ENCODE measurements around the gene MINK1. TPM values are rescaled to one million over a fixed set of nuclear protein-coding genes. Genes with fewer than 3 reads are reported as not detected.
"Not testable (repeated sequence)": the region's sequence is repeated elsewhere in the genome, so short reads cannot be mapped to it uniquely, and the experiment has no call there.

Gene MINK1
- total RNA-seq, 1 experiment from 2014 or later, result 76.1 TPM

DNA sequence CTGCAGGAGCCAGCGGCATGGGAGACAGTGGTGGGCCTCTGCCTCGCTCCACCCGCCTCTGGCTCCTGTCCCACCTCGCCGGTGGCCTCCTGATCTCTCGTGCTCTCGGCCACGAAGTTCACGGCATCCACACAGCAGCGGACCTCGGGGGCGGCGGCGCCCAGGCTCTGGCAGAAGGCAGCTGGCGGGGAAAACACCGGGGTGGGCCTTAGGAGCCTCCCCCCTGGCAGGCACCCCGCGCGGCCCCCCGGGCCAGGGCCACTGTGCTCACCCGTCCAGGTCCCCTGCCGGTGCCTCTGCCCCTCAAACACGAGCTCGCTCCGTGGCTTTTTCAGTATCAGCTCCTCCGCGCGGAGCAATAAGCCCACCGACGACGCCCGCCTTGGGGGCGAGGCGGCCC lies 65.8 kb downstream of the MINK1 start:
- no peak for DNase-seq (ENCODE audit: low spot score)

DNA sequence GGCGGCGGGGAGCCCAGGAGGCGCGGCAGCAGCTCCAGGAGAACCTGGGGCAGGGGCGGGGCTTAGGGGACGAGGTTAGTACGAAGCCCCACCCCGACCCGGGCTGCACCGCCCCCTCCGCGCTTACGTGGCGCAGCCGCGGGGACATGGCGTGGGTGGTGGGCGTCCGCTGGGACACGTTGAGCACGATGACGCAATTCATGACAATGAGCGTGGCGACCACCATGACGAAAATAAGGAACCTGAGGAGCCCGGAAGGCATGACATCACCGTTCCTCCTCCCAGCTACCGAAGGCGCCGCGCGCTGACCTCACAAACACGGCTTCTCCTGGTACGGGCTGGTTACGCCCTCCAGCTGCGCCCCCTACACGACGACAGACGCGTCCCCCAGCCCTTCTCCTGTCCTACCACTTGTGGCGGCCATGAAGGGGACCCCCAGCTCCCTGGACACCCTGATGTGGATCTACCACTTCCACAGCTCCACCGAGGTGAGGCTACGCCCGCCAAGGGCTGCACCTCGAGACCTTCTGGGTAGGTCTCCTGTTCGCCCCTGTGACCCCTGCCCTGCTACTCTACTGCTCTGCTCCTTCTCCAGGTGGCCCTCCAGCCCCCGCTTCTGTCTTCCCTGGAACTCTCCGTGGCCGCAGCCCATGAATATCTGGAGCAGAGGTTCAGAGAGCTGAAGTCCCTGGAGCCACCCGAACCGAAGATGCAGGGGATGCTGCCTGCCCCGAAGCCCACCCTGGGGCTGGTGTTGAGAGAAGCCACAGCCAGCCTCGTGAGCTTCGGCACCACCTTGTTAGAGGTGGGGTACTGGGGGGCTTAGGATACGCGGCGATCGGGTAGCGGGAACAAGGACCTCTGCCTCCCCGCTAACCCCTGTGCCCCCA lies 66.4 kb downstream of the MINK1 start, which contains the start of gene C17orf107:
Gene C17orf107 (plus strand): TSS at position 196 of the 890 bp plus-strand sequence. CDS start 227 bp downstream, at position 423.
- no peak for DNase-seq (ENCODE audit: low spot score)

DNA sequence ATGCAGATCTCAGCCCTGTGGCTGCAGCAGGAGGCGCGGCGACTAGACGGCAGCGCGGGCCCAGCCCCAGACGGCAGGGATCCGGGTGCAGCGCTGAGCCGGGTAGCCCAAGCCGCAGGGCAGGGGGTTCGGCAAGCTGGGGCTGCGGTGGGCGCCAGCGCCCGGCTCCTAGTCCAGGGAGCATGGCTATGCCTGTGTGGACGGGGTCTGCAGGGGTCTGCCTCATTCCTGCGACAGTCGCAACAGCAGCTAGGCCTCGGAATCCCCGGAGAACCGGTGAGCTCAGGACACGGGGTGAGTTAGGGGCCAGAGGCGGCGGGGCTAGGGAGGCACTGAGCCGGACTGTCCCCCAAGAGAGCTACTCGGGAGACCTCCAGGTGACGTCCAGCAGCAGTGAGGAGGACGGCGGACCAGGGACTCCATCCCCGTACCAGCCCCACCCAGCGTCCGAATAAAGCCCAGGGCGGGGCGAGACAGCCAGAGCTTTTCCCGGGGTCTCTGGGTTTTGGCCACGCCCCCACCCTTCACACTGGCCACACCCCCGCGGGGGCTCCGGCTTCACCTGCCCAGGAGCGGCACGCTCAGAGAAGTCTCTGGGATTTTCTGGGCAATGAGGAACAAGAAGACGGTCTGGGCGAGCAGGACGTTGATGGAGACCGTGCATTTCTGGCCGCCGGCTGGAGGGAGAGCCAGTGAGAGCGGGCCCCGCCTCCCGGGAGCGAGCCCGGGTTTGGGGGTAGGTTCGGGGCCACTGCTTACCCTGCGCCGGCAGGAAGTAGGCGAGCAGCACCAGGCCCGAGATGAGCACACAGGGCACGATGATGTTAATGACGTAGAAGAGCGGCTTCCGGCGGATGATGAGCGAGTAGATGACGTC lies 67.3 kb downstream of the MINK1 start:
- DNase-seq (ENCODE audit: low spot score), result no peak

DNA sequence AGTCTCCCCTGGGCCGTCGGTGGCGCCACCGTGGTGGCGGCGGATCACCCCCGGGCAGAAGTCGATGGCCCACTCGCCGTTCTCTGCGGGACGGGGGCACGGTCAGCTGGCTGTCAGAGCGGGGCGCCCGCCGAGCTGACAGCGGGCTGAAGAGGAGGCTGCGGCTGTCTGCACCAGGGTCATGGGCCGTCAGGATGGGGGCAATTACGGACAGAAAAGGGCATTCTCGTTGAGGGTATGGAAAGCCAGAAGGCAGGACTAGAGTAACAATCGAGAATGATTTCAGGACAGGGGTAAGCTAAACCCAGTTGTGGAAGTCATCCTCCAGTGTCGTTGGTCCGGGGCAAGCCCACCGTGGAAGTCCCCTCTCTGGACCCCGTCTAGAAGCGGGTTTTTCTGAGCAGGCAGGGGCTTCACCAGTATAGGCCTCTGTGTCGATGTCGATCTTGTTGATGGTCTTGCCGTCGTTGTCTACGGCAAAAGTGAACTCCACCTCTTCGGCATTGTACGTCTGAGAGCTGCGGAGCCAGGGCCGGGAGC lies 68.0 kb downstream of the MINK1 start:
- DNase-seq (ENCODE audit: low spot score), result no peak

DNA sequence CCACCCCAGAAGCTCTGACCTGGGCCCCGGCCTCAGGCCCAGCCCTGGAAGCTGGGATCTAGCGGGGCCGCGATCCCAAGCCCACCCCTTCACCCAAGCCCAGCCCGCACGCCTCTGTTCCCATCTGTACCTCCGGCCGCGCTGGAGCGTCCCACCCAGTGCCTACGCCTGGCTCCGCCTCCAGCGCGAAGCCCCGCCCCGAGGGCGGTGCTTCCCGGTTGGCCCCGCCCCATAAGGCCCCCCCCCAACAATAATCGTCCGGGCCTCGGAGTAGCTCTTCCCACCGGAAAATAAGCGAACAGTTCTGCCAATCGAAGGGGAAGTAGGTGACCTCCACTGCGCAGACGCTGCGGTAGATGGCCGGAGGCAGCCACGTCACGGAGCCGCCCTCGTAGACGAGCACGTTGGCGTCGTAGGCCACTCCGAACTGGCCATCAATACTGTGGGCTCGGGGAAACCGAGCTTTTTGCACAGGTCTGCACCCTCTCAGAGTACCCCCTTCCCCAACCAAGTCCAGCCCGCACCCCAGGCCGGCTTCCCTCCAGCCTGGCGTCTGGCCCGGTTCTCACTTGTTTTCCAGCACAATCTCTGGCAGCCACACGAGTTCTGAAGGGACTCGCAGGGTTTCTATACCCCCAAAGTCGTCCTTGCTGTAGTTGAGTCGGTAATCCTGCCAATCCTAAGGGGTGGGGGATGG lies 68.7 kb downstream of the MINK1 start:
- no peak for DNase-seq (ENCODE audit: low spot score)

DNA sequence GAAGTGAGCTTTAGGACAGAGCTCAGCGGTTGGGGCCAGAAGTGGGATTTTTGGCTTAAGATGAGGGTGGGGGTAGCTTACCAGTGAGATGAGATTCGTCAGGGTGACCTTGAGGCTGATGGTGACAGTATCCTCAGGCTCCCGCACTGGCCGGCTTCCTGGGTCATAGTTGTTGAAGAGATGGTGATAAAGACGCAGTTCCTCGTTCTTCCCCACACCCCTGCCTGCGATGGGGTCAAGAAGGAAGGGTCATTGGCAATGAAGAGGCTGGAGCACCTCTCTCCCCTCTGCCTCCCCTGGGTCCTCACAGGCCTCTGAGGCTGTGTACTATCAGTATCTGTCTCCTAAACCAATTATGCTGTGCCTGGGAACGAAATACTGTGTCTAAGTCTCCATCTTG lies 69.4 kb downstream of the MINK1 start:
- DNase-seq (ENCODE audit: low spot score), result no peak

DNA sequence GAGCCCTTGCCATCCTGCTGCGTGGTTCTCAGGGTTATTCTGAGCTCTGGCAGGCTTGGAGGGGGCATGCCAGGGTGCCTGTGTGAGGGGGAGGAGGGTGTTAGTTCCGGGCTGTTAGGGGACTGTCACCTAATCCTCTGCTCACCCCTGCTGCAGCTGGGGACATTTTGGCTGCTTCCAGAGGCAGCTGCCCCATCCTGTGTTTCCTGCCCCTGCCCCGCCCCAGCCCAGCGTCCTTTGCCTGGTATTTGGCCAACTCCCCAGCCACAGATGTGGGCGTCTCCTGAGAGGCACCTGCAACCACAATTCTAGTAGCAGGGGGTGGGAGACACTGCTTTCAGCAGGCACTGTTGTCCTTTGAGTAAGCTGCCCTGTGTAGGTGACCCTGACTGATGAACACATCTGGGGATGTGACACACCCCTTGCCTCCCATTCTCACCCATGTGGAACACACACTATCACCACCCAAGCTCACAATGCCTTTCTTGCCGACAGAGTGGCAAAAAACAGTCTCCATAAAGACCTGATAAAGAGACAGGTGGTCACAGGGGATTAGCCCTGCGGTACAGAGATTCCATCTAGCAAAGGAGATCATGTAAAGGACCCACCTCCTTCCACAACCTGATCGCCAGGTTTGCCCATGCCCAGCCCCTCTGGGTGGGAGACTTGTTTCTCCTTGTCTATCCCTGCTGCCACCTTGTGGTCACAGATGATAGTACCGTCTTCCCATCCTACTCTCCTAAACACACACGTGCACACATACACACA lies 70.1 kb downstream of the MINK1 start, which contains the start of gene CHRNE:
Gene CHRNE (minus strand): TSS at position 48 of the 768 bp plus-strand sequence. CDS start 35 bp downstream, at position 13.
- DNase-seq (ENCODE audit: low spot score), result peak; percentile 82

DNA sequence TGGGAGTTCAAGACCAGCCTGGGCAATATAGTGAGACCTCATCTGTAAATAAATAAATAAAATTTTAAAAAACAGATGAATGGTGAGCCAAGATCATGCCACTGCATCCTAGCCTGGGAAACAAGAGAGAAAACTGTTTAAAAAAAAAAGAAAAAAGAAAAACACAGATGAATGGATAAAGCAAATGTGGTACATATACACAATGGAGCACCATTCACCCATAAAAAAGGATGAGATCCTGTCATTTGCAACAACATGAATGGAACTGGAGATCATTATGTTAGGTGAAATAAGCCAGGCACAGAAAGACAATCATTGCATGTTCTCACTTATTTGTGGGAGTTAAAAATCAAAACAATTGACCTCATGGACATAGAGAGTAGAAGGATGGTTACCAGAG lies 73.5 kb downstream of the MINK1 start:
- DNase-seq (ENCODE audit: low spot score), result not testable (repeated sequence)

DNA sequence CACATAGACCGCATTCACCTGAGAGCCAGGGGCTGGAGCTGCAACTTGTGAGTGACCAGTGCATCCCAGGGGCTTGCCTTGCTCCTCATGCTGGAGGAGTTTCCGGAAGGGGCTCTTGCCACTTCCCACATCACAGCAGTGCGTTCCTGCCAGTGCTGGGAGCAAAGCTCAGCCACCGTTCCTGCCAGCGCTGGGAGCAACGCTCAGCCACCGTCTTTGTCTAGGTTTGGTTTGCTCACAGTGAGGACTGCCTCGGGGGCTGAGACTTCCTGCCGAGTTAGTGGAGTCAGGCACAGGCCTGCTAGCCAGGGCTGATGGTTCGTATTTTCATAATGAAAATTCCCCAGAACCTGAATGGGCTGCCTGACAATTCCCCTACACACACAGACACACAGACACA lies 75.2 kb downstream of the MINK1 start:
- no peak for DNase-seq (ENCODE audit: low spot score)

DNA sequence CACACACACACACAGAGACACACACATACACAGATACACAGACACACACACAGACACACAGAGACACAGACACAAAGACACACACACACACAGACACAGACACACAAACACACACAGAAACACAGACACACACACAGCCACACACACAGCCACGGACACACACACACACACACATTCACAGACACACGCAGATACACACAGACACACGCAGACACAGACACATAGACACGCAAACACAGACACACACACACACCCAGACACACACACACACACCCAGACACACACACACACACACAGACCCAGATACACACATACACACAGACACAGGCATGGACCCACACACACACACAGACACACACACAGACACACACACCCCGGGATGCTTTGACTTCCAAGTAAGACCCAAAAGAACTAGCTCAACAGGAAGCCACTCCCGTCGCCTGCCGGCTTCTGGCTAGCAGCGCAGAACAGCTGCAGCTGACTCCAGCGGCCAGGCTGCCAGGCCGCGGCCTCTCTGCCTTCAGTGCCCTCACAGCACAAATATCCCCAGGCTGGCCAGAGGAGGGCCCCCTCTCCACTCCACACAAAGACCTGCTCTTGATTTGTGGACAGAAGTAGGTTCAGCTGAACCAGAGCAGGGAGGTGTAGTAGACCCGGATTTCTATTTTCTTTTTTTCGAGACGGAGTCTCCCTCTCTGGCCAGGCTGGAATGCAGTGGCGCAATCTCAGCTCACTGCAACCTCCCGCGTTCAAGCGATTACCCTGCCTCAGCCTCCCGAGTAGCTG lies 75.8 kb downstream of the MINK1 start:
- DNase-seq (ENCODE audit: low spot score), result peak; percentile 82

DNA sequence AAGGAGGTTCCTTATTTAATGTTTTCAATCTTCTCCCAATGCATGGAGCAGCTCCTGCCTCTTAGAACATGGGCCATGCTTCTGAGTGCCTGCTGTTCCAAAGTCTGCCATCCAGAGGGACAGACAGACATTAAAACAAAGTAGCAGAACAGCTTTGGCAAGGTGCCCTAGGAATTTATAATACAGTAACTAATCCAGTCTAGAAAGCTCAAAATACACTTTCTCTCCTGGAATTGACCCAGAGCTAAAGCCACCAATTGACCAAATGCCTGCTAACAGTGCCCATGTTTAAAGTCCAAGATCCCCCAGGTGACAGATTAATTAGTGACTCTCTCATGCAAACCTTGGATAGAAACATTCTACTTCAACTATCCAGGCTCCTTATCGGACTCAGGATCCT lies 80.9 kb downstream of the MINK1 start:
- peak; percentile 35 for DNase-seq (ENCODE audit: low spot score)

DNA sequence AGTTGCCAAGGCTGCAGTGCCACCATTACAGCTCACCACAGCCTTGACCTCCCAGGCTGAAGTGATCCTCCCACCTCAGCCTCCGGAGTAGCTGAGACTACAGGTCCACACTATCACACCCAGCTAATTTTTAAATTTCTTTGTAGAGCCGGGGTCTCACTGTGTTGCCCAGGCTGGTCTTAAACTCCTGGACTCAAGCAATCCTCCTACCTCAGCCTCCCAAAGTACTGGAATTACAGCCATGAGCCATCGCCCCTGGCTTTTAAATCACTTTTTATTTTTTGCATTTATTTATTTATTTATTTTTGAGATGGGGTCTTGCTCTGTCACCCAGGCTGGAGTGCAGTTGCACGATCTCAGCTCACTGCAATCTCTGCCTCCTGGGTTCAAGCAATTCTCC lies 81.4 kb downstream of the MINK1 start:
- DNase-seq (ENCODE audit: low spot score), result not testable (repeated sequence)

DNA sequence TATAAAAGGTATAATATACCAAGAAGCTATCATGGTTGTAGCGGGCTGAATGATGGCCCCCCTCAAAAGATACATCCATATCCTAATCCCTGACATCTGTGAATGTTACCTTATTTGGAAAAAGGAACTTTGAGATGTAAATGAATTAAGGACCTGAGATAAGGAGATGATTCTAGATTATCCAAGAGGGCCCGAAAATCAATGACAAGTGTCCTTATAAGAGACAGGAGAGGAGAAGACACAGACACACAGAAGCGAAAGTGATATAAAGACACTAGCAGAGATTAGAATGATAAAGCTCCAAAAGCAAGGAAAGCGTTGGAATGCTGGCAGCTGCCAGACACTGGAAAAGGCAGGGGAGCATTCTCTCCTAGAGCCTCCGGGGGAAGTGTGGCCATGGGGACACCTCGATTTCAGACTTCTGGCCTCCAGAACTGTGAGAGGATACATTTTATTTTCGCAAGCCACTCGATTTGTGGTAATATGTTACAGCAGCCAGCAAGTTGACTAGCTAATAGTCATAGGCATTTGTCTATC lies 86.4 kb downstream of the MINK1 start:
- DNase-seq (ENCODE audit: low spot score), result no peak

DNA sequence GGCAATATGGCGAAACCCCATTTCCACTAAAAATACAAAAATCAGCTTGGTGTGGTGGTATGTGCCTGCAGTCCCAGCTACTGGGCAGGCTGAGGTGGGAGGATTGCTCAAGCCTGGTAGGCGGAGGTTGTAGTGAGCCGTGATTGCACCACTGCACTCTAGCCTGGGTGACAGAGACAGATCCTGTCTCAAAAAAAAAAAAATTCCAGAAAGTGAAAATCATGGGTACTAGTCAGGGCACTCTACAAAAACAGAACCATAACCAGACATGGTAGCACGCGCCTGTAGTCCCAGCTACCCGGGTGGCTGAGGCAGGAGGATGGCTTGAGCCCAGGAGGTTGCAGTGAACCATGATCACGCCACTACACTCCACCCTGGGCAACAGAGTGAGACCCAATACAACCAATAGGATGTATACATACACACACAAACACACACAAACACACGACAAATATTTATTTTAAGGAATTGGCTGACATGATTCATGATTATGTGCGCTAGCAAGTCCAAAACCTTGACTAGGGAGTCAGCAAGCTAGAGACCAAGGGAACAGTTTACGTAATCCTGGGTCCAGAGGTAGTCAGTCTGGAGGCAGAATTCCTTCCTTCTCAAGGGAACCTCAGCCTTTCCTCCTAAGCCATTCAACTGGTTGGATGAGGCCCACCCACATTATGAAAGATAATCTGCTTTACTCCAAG lies 87.4 kb downstream of the MINK1 start:
- no peak for DNase-seq (ENCODE audit: low spot score)

DNA sequence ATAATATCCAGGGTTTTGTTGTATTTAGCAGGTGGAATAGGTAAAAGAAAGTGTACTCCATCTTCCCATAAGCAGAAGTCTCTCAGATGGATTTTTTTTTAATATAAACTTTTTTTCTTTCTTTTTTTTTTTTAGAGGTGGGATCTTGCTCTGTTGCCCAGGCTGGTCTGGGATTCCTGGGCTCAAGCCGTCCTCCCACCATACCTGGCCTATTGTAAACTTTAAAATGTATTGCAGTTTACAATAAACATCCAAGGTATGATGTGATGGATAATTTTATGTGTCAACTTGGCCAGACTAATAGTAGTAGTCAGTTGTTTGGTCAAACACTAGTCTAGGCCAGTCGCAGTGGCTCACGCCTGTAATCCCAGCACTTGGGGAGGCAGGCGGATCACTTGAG lies 88.2 kb downstream of the MINK1 start:
- no peak for DNase-seq (ENCODE audit: low spot score)

DNA sequence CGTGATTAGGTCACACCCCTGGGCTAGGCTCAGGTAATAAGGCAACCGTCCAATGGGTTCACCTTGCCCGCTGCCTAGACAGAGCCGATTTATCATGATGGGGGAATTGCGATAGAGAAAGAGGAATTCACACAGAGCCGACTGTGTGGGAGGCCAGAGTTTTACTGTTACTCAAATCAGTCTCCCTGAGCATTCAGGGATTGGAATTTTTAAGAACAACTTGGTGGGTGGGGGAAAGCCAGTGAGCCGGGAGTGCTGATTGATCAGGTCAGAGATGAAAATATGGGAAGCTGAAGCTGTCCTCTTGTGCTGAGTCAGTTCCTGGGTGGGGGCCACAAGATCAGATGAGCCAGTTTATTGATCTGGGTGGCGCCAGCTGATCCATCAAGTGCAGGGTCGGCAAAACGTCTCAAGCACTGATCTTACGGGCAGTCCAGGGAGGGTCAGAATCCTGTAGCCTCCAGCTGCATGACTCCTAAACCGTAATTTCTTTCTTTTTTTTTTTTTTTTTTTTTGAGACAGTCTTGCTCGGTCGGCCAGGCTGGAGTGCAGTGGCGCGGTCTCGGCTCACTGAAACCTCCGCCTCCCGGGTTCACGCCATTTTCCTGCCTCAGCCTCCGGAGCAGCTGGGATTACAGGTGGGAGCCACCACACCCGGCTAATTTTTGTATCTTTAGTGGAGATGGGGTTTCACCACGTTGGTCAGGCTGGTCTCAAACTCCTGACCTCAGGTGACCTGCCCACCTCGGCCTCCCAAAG lies 93.6 kb downstream of the MINK1 start:
- DNase-seq (ENCODE audit: low spot score), result not testable (repeated sequence)

DNA sequence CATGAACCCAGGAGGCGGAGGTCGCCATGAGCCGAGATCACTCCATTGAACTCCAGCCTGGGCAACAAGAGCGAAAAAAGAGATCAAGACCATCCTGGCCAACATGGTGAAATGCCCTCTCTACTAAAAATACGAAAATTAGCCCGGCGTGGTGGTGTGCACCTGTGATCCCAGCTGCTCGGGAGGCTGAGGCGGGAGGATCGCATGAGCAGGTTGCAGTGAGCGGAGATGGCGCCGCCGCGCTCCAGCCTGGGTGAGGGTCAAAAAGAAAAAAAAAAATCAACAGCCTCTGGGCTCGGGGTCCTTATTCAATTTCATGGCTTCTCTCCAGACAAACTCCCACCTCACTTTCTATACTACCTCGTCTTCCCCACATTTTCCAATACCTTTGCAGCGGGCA lies 95.7 kb downstream of the MINK1 start:
- DNase-seq (ENCODE audit: low spot score), result no peak

DNA sequence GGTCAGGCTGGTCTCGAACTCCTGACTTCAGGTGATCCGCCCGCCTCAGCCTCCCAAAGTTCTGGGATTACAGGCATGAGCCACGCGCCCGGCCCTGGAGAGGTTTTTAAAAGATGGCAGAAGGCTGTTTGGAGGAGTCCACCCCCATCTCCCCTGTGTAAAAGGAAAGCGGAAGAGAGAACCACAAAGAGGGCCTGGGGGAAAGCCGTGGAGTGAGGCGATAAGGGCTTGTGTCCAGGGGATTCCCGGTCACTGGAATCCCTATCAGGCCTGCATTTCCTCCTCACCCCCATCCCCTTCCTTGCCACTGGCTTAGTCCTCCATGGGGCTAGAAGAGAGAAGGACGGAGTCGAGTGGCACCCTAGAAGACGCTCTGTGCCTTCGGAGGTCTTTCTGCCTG lies 98.8 kb downstream of the MINK1 start, which contains the start of gene GP1BA:
Gene GP1BA (plus strand): TSS at position 315 of the 400 bp plus-strand sequence. CDS start 328 bp downstream, outside the sequence.
- no peak for DNase-seq (ENCODE audit: low spot score)

All from HT-29 (cell line).